ENCODE results near the gene LEF1.

Gene LEF1

GRCh38 chr4:108168671-108169523, at the start of gene LEF1:
Gene LEF1, minus strand, starts transcription at chr4:108168932. Its CDS starts 1,165 bp downstream, at chr4:108167767.
- TF ChIP-seq, protein P1, sequence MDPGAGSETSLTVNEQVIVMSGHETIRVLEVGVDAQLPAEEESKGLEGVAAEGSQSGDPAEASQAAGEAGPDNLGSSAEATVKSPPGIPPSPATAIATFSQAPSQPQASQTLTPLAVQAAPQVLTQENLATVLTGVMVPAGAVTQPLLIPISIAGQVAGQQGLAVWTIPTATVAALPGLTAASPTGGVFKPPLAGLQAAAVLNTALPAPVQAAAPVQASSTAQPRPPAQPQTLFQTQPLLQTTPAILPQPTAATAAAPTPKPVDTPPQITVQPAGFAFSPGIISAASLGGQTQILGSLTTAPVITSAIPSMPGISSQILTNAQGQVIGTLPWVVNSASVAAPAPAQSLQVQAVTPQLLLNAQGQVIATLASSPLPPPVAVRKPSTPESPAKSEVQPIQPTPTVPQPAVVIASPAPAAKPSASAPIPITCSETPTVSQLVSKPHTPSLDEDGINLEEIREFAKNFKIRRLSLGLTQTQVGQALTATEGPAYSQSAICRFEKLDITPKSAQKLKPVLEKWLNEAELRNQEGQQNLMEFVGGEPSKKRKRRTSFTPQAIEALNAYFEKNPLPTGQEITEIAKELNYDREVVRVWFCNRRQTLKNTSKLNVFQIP (CRISPR knock-in tag; IDR thresholded peaks at IDR 0.05; ENCODE audit: borderline replicate concordance, low read depth): no peak
- TF ChIP-seq OSR1 (CRISPR knock-in tag; IDR thresholded peaks at IDR 0.05): no peak
- TF ChIP-seq ARNTL (CRISPR knock-in tag; IDR thresholded peaks at IDR 0.05; ENCODE audit: borderline replicate concordance, low read depth): no peak
- no peak for TF ChIP-seq RARB (CRISPR knock-in tag; IDR thresholded peaks at IDR 0.05)
- no peak for TF ChIP-seq TSHZ2 (CRISPR knock-in tag; IDR thresholded peaks at IDR 0.05)
- no peak for TF ChIP-seq ZNF8 (CRISPR knock-in tag; IDR thresholded peaks at IDR 0.05)
- TF ChIP-seq TOX (CRISPR knock-in tag; IDR thresholded peaks at IDR 0.05; ENCODE audit: borderline replicate concordance): no peak
- no peak for TF ChIP-seq ZC3H10 (CRISPR knock-in tag; IDR thresholded peaks at IDR 0.05)
- TF ChIP-seq, protein P2, sequence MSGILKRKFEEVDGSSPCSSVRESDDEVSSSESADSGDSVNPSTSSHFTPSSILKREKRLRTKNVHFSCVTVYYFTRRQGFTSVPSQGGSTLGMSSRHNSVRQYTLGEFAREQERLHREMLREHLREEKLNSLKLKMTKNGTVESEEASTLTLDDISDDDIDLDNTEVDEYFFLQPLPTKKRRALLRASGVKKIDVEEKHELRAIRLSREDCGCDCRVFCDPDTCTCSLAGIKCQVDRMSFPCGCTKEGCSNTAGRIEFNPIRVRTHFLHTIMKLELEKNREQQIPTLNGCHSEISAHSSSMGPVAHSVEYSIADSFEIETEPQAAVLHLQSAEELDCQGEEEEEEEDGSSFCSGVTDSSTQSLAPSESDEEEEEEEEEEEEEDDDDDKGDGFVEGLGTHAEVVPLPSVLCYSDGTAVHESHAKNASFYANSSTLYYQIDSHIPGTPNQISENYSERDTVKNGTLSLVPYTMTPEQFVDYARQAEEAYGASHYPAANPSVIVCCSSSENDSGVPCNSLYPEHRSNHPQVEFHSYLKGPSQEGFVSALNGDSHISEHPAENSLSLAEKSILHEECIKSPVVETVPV (CRISPR knock-in tag; IDR thresholded peaks at IDR 0.05): no peak
- no peak for TF ChIP-seq GLIS3 (CRISPR knock-in tag; IDR thresholded peaks at IDR 0.05)
- no peak for TF ChIP-seq ZNF565 (CRISPR knock-in tag; conservative IDR thresholded peaks at IDR 0.05; ENCODE audit: low read depth)
- no peak for TF ChIP-seq ZFP30 (CRISPR knock-in tag; IDR thresholded peaks at IDR 0.05)
- TF ChIP-seq ISL1 (CRISPR knock-in tag; IDR thresholded peaks at IDR 0.05): no peak
- no peak for TF ChIP-seq ESRRG (CRISPR knock-in tag; IDR thresholded peaks at IDR 0.05)
- no peak for TF ChIP-seq BACH2 (CRISPR knock-in tag; IDR thresholded peaks at IDR 0.05; ENCODE audit: borderline replicate concordance)
- peak; percentile 66 for ATAC-seq

GRCh38 chr4:108216510-108216909, 47.8 kb upstream of the LEF1 start:
- no peak for ATAC-seq
- TF ChIP-seq ISL1 (CRISPR knock-in tag; IDR thresholded peaks at IDR 0.05) (no peak), ZC3H10 (CRISPR knock-in tag; IDR thresholded peaks at IDR 0.05) (no peak), ZNF565 (CRISPR knock-in tag; conservative IDR thresholded peaks at IDR 0.05; ENCODE audit: low read depth) (no peak), ESRRG (CRISPR knock-in tag; IDR thresholded peaks at IDR 0.05) (no peak), OSR1 (CRISPR knock-in tag; IDR thresholded peaks at IDR 0.05) (no peak), CREB5 (CRISPR knock-in tag; IDR thresholded peaks at IDR 0.05; ENCODE audit: low read depth) (no peak), ZFP3 (CRISPR knock-in tag; IDR thresholded peaks at IDR 0.05) (no peak), TCF4 (CRISPR knock-in tag; IDR thresholded peaks at IDR 0.05; ENCODE audit: borderline replicate concordance) (no peak), ARNTL (CRISPR knock-in tag; IDR thresholded peaks at IDR 0.05; ENCODE audit: borderline replicate concordance, low read depth) (no peak), CSDC2 (CRISPR knock-in tag; IDR thresholded peaks at IDR 0.05) (no peak), TSHZ2 (CRISPR knock-in tag; IDR thresholded peaks at IDR 0.05) (no peak), SNAI2 (CRISPR knock-in tag; IDR thresholded peaks at IDR 0.05) (no peak), TOX (CRISPR knock-in tag; IDR thresholded peaks at IDR 0.05; ENCODE audit: borderline replicate concordance) (no peak)

Data from SK-N-SH treated with all-trans-retinoic acid at 6 μM for 48 hours (cell line).